Endothelial cell (in vitro differentiated cells): ENCODE data around the gene MB21D2. TPM values are rescaled to one million over a fixed set of nuclear protein-coding genes. Genes with fewer than 3 reads are reported as not detected.

ENCODE experiments used
- DNase-seq: peaks from one replicate; pipeline ENCODE4 v3.0.0; 2021; ENCODE audit warnings: low spot score
- H3K27ac Mint-ChIP-seq: one replicate; pipeline ENCODE4 v1.8.0; 2021; ENCODE audit warnings: mixed read lengths, inconsistent platforms; ENCODE audit not compliant: unreplicated experiment
- H3K27me3 Mint-ChIP-seq: one replicate; pipeline ENCODE4 v1.8.0; 2021; ENCODE audit warnings: mild to moderate bottlenecking, moderate library complexity, mixed read lengths, inconsistent platforms; ENCODE audit not compliant: unreplicated experiment
- H3K36me3 Mint-ChIP-seq: one replicate; pipeline ENCODE4 v1.8.0; 2021; ENCODE audit warnings: mild to moderate bottlenecking, low read depth, mixed read lengths, inconsistent platforms; ENCODE audit not compliant: unreplicated experiment
- H3K4me1 Mint-ChIP-seq: one replicate; pipeline ENCODE4 v1.8.0; 2021; ENCODE audit warnings: mild to moderate bottlenecking, mixed read lengths, inconsistent platforms; ENCODE audit not compliant: unreplicated experiment
- H3K4me3 Mint-ChIP-seq: one replicate; pipeline ENCODE4 v1.8.0; 2021; ENCODE audit warnings: mild to moderate bottlenecking, mixed read lengths, inconsistent platforms; ENCODE audit not compliant: unreplicated experiment
- H3K9me3 Mint-ChIP-seq: one replicate; pipeline ENCODE4 v1.8.0; 2021; ENCODE audit warnings: mixed read lengths, inconsistent platforms; ENCODE audit not compliant: unreplicated experiment
- total RNA-seq: library from RNA; stranded (reverse); fragmentation: NEBNext Ultra II Directional; extraction: Animal tissue kit (Norgen Biotek cat#: 25700); gene quantifications from one replicate; pipeline ENCODE4 v1.2.1, GENCODE V29; 2021; ENCODE audit not compliant: unreplicated experiment
- TF ChIP-seq, protein P1 (sequence below): fragments of 200-600 bp; sonication (generic); IDR thresholded peaks from one replicate; pipeline ENCODE4 v1.5.0; 2021; ENCODE audit warnings: antibody characterized with exemption; ENCODE audit not compliant: unreplicated experiment

MB21D2 gene
- total RNA-seq, 1 donor from 2014 or later, result 4.3 TPM

DNA sequence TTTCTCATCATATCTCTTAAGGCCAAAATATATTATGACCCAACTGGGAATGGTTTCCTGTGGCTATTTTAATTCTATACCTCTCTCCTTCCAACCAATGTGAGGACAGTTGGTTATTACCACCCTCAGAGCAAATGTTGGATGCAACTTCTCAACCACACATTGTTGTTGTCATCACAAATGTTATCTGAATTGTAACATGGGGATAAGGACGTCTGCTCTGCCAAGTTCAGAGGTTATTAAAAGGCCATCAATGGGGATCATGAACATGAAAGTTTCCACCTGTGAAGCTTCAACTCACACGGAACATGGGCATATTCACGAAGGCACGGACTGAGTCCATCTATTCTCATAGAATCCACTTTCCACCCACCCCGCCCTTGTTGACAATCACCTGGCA is 46.8 kb downstream of the MB21D2 start:
- Mint-ChIP-seq H3K36me3 (no peaks in the 10 kb centered on the region), H3K4me1 (peaks cover 23% of the 10 kb centered on the region), H3K27ac (no peak overlapping the region), H3K27me3 (peaks cover 4% of the 10 kb centered on the region), H3K4me3 (no peak overlapping the region), H3K9me3 (no peaks in the 10 kb centered on the region)
- no peak for DNase-seq
- TF ChIP-seq, protein P1, sequence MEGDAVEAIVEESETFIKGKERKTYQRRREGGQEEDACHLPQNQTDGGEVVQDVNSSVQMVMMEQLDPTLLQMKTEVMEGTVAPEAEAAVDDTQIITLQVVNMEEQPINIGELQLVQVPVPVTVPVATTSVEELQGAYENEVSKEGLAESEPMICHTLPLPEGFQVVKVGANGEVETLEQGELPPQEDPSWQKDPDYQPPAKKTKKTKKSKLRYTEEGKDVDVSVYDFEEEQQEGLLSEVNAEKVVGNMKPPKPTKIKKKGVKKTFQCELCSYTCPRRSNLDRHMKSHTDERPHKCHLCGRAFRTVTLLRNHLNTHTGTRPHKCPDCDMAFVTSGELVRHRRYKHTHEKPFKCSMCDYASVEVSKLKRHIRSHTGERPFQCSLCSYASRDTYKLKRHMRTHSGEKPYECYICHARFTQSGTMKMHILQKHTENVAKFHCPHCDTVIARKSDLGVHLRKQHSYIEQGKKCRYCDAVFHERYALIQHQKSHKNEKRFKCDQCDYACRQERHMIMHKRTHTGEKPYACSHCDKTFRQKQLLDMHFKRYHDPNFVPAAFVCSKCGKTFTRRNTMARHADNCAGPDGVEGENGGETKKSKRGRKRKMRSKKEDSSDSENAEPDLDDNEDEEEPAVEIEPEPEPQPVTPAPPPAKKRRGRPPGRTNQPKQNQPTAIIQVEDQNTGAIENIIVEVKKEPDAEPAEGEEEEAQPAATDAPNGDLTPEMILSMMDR, result no peak

DNA sequence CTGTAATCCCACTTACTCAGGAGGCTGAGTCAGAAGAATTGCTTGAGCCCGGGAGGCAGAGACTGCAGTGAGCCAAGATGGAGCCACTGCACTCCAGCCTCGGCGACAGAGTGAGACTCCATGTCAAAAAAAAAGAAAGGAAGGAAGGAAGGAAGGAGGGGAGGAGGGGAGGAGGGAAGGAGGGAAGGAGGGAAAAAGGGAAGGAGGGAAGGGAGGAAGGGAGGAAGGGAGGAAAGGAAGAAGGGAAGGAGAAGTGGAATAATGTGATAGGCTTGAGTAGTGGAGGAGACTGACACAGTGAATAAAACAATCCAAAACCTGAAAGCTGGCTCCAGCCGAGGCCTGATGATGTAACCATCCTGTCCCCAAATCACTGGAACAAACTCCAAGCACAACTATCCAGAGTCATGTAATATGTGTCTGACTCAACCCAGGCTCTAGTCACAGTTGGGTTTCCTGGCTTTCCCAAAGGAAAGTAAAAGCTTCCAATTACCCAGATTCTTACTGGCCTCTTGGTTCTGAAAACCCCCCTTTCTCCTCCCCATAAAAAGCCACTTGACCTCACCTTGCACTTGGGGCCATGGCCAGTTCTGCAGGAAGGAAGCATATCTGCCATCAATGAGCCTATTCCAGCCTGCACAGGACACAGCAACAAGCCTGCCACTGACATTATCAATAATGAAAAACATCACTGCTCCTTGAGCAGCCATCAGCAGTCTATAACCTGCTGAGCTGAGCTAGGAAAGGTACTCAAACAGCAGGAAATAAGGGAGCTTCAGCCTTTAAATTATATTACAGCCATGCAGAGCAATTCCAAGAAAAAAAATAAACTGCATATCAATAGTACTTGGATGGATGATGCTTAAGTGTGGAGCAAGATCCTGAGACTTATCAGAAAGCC is 48.3 kb downstream of the MB21D2 start:
- H3K4me1 Mint-ChIP-seq, result peaks cover 21% of the 10 kb centered on the region
- TF ChIP-seq, protein P1, result no peak
- no peaks in the 10 kb centered on the region for H3K9me3 Mint-ChIP-seq
- peaks cover 4% of the 10 kb centered on the region for H3K27me3 Mint-ChIP-seq
- H3K36me3 Mint-ChIP-seq, result no peaks in the 10 kb centered on the region
- DNase-seq, result no peak
- H3K27ac Mint-ChIP-seq, result no peak overlapping the region
- H3K4me3 Mint-ChIP-seq, result no peak overlapping the region

- TF ChIP-seq, protein P1, result no peak
- Mint-ChIP-seq H3K9me3 (no peaks in the 10 kb centered on the region), H3K27ac (peak overlapping the region; percentile 32), H3K36me3 (no peaks in the 10 kb centered on the region), H3K4me3 (no peak overlapping the region), H3K4me1 (peaks cover 19% of the 10 kb centered on the region), H3K27me3 (peaks cover 4% of the 10 kb centered on the region)
- DNase-seq, result no peak
These were observed 50.0 kb downstream of the MB21D2 start for GRCh38 chr3:192867645-192868044.

GRCh38 chr3:192866804-192867203 is 50.9 kb downstream of the MB21D2 start:
- peaks cover 19% of the 10 kb centered on the region for H3K4me1 Mint-ChIP-seq
- TF ChIP-seq, protein P1, result no peak
- peaks cover 4% of the 10 kb centered on the region for H3K27me3 Mint-ChIP-seq
- H3K9me3 Mint-ChIP-seq, result no peaks in the 10 kb centered on the region
- H3K27ac Mint-ChIP-seq, result no peak overlapping the region
- H3K36me3 Mint-ChIP-seq, result no peaks in the 10 kb centered on the region
- H3K4me3 Mint-ChIP-seq, result no peak overlapping the region
- DNase-seq, result no peak

GRCh38 chr3:192864941-192865340 is 52.7 kb downstream of the MB21D2 start:
- Mint-ChIP-seq H3K4me1 (peaks cover 18% of the 10 kb centered on the region), H3K9me3 (no peaks in the 10 kb centered on the region), H3K36me3 (no peaks in the 10 kb centered on the region), H3K4me3 (no peak overlapping the region), H3K27me3 (peaks cover 4% of the 10 kb centered on the region), H3K27ac (no peak overlapping the region)
- no peak for DNase-seq
- TF ChIP-seq, protein P1, result no peak
